HG03139 (cell line): Measurements from ENCODE around the gene TRAPPC11.
"Not testable (repeated sequence)": the region's sequence is repeated elsewhere in the genome, so short reads cannot be mapped to it uniquely, and the experiment has no call there.

ENCODE experiments used
- ATAC-seq: cut with Tn5 transposase; IDR thresholded peaks from one replicate; pipeline ENCODE4 v1.9.1; 2021; ENCODE audit not compliant: unreplicated experiment

Gene TRAPPC11

GRCh38 chr4:183718876-183719275, 59.8 kb downstream of the TRAPPC11 start:
- no peak for ATAC-seq

GRCh38 chr4:183721207-183722081, 62.4 kb downstream of the TRAPPC11 start:
- peak; percentile 43 for ATAC-seq

GRCh38 chr4:183722731-183723560, 63.9 kb downstream of the TRAPPC11 start:
- peak; percentile 72 for ATAC-seq

- no peak for ATAC-seq
These were observed 64.6 kb downstream of the TRAPPC11 start for GRCh38 chr4:183723561-183724228.

GRCh38 chr4:183725585-183725984, 66.5 kb downstream of the TRAPPC11 start:
- not testable (repeated sequence) for ATAC-seq

GRCh38 chr4:183727482-183727881, 68.4 kb downstream of the TRAPPC11 start:
- no peak for ATAC-seq

DNA sequence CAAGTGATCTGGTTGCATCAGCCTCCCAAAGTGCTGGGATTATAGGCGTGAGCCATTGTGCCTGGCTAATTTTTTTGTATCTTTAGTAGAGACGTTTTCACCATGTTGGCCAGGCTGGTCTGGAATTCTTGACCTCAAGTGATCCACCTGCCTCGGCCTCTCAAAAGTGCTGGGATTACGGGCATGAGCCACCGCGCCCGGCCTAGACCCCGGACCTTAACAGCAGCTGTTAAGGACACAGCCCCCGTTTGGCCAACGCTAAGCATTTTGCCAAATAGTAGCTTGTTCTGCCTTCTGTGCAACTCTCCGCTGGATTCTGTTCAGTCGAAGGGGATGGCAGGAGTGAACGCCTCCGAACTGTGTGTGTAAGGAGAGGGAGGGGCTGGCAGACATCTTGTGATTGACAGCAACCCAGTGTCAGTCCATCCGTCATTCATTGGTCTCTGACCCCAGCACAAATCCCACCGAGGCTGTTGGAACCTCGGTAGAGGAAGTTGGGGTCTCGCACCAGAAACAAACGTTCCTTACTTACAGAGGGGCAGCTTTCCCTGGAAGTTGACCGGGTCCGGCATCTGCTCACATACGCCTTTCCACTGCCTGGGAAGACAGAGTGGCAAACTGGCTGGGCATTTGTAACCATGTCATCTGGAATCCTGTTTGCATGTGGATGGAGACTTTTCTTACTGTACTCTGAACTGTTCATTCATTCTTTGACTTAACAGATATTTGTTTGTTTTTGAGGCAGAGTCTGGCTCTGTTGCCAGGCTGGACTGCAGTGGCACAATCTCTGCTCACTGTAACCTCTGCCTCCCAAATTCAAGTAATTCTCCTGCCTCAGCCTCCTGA, 69.4 kb downstream of the TRAPPC11 start:
- ATAC-seq = no peak

DNA sequence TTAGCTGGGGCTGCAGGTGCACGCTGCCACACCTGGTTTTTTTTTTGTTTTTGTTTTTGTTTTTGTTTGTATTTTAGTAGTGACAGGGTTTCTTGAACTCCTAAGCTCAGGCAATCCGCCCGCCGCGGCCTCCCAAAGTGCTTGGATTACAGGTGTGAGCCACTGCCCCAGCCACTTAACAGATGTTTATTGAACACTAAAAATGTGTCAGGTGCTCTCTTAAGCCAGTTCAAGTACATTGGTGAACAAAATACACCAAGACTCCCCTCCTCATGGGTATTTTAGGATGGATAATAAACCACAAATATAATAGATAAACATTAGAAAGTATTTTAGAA, 69.9 kb downstream of the TRAPPC11 start:
- ATAC-seq = no peak

DNA sequence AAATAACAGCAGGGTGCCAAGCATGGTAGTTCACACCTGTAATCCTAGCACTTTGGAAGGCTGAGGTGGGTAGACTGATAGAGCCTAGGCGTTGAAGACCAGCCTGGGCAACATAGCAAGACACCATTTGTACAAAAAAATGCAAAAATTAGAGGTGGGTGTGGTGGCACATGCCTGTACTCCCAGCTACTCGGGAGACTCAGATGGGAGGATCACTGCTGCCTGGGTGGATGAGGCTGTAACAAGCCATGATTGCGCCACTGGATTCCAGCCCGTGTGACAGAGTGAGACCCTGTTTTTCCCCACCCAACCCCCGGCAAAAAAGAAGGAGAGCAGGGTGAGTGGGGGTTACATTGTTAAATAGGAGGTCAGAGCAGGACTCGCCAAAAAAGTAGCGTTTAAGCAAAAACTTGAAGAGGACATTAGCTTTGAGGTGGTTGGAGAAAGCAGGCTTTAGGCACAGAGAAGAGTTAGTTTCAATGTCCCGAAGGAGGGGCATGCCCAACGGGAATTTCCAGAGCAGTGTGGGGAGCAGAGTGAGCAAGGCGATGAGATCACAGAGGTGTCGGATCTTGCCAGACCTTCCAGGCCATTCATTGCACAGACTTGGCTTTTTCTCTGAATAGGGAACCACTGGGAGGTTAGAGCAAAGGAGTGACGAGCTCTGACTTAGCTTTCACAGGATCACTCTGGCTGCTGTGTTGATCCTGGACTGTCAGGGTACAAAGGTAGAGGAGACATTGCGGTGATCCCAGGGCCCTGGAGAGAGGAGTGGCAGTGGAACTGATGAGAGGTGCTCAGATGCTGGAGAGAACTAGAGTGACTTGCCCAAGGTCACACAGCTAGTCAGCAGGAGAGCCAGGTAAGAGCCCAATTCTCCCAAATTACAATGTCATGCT, 70.6 kb downstream of the TRAPPC11 start:
- ATAC-seq = no peak

DNA sequence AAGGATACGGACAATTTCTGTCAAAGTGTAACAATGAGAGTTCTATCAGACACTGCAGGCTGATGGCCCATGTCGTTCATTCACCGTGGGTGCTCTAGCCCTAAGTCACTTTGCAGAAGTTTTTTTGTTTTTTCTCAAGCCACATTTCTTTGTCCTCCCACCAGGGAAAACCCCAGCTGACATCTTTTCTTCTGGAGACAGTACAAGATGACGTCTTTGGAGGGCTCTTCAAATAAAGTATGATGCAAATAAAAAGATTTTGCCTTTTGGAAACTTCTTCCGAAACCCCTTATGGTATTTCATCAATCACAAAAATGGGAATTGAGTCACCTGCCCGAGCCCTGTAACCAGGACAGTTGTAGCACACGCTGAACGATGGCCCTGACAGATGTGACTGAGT, 73.2 kb downstream of the TRAPPC11 start:
- no peak for ATAC-seq

DNA sequence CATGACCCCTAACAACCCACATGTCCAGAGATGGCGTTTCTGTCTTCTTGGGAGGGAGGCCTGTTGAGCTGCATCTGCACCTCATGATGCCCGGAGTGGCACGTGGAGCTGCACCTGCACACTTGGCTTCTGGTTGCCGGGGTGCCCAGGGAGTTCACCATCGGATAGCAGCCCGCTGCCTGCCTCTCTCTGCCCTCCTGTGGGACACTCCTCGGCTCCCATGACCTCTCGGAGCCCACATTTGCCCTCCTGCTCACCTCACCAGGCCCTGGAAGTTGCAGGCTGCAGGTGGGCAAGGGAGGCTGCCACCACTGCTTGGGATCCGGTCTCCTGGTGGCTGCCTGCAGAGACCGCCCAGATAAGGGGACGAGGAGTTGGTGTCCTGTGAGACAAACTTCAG, 74.1 kb downstream of the TRAPPC11 start:
- ATAC-seq = no peak

GRCh38 chr4:183738081-183738673, 79.1 kb downstream of the TRAPPC11 start:
- no peak for ATAC-seq

DNA sequence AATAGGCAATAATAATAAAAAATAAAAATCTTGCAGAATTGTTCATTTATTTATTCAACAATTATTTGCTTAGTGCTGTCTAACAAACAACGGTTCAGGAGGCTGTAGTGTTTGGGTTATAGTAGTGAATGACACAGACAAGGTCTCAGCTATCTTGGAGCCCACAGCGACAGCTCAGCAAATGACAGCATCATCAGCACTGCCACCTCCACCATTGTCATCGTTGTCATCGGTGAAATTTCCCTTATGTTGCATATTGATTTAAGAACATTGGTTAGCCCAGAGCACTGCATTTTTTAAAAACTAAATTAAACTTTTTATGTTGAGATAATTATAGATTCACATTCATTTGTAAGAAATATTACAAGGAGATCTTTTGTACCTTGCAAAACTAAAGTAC, 79.9 kb downstream of the TRAPPC11 start:
- ATAC-seq = no peak

DNA sequence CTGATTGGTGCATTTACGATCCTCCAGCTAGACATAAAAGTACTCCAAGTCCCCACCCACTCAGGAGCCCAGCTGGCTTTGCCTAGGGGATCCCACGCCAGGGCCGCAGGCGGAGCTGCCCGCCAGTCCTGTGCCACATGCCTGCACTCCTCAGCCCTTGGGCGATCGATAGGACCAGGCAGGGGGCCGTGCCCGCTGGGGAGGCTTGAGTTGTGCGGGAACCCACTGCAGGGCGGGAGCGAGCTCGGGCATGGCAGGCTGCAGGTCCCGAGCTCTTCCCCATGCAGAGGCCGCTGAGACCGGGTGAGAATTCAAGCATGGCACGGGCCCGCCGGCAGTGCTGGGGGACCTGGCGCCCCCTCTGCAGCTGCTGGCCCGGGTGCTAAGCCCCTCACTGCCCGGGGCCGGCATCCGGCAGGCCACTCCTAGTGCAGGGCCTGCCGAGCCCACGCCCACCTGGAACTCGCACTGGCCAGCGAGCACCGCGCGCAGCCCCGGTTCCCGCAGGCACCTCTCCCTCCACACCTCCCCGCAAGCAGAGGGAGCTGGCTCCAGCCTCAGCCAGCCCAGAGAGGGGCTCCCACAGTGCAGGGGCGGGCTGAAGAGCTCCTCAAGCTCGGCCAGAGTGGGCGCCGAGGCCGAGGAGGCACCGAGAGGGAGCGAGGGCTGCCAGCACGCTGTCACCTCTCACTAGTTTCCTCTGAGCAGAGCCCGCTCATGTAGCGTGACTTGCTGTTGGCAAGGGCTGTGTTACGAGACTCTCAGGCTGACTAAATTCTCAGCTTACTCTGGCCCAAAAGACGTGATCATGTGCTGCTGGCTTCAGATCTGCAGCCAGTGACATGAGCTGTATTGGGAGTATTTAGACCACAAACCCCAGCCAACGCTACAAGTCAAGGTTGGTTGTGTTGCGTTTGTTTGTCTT, 87.5 kb downstream of the TRAPPC11 start:
- no peak for ATAC-seq

DNA sequence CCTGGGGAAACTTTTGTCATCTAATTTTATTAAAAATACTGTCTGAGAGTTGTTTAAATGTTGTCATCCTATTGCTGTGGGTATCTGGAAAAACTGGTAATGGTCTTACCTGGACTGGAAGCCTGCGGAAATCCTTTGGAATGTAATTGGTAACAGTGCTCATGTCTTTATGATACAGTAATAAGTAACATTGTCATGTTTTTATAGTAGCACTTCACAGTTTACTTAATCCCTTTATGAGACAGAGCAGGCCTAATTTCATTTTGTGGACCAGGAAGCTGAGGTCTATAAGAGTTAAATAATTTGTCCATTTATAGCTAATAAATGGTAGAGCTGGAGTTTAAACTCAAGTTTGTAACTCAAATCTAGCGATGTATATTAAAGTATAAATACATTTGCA, 88.3 kb downstream of the TRAPPC11 start:
- no peak for ATAC-seq

DNA sequence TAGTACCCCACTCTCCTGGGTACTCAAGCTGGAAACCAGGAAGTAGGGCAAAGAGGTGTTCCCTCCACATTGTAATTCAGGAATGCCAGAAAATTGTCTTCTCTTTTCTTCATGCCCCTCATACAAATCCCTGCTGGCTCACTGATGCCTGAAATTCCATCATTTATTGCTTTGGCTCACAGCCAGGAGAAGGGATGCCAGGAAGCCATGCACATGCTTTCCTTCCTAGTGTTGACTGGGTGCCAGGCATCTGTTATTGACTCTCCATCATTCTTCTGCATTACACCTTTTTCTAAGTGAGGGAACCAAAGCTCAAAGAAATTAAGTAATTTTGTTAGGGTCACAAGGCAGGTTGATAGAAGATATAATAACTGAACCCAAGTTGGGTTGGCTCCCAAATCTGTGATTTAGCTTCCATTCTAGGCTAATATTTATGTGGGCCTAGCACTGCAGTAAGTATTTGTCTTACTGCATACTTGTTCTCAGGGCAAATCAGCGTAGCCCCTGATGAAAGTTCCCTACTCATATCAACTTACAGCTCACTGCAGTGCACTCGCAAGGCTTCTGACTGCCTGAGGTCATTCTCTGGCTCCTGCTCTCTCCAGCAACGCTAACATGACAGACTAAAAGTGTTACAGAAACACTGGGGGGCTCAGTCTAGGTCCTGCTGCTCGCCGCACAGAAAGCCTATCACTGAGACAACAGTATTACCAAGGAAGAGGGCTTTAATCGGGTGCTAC, 89.0 kb downstream of the TRAPPC11 start:
- no peak for ATAC-seq

DNA sequence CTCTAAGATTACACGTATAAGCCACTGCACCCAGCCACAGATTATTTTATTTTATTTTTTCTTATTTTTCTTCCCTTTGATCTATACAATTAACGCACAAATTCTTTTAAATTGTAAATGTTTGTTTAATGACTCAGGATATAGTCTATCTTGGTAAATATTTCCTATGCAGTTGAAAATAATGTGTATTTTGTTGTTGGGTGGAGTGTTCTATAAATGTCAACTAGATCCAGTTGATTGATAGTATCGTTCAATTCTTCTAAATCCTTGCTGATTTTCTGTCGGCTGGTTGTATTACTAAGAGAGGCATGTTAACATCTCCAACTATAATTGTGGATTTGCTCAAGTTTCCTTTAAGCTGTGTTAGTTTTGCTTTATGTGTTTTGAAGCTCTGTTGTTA, 92.0 kb downstream of the TRAPPC11 start:
- no peak for ATAC-seq

DNA sequence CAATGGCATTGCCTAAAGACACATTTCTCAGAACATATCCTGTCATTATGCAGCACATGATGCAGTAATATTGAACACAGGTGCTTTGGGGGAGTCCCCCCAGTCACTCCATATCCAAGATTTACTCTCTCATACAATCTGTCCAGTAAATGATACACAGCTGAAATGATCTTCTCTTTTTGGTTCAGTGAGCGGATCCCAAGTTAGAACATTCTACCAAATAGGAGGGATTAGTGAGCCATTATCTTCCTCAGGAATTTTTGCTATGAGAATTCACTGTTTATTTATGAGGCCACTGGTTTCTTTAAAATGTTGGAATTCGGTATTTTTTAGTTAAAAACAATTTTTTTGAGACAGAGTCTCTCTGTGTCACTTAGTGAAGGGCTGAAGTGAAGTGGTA, 96.5 kb downstream of the TRAPPC11 start:
- ATAC-seq = no peak
